Endometrium (tissue), 2 donors: ENCODE measurements around the gene GRAMD2B.
"Not testable (repeated sequence)": the region's sequence is repeated elsewhere in the genome, so short reads cannot be mapped to it uniquely, and the experiment has no call there.

Source experiments
- FAIRE-seq: peaks from 2 replicates; lab custom pipeline; 2012; peaks lifted over from hg19 to GRCh38; lab: Jason Lieb, UNC
- donor health status: control.
- donor health status: control.

The GRAMD2B gene, protein sequence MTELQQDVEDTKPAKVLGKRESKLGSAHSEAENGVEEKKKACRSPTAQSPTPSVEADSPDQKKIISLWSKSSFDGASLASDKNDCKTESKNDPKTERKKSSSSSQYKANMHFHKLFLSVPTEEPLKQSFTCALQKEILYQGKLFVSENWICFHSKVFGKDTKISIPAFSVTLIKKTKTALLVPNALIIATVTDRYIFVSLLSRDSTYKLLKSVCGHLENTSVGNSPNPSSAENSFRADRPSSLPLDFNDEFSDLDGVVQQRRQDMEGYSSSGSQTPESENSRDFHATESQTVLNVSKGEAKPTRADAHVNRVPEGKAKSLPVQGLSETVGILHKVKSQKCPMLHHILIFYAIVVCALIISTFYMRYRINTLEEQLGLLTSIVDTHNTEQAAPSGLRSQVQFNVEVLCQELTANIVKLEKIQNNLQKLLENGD

DNA sequence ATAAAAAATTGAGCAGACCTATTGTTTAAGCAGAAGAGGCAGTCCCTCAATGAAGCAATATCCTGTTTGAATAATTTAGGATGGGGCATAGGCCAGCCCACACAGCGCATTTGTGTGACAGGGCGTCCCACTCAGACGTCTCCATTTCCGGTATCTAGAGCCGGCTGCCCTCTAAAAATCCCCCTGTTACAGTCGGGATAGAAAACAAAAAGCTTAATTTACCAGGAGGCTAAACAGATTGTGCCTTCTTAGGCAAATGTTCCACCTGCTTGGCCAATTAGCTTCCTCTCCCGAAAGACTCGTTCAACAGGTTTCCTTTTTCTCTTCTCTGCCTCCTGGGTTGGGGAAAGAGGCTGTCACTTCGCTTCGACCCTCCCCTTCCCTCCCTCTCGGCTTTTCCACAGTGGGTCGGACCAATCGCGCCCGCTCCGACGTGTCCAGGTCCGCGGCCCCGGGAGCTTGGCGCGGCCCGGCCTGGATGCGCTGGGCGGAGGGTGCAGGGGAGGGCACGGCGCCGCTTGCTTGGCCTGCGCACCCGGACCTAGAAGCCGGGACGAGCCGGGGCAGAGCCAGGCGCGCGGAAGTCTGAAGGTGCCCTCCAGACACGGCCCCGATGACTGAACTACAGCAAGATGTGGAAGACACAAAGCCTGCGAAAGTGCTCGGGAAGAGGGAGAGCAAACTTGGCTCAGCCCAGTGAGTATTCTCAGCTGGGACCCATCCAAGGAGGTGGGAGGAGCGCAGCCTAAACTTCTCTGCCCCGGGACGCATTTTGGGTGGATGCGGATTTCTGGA lies at the start of gene GRAMD2B:
Gene GRAMD2B (plus strand): TSS at position 416 of the 795 bp plus-strand sequence. CDS start 198 bp downstream, at position 614.
- peak; percentile 87 for FAIRE-seq

DNA sequence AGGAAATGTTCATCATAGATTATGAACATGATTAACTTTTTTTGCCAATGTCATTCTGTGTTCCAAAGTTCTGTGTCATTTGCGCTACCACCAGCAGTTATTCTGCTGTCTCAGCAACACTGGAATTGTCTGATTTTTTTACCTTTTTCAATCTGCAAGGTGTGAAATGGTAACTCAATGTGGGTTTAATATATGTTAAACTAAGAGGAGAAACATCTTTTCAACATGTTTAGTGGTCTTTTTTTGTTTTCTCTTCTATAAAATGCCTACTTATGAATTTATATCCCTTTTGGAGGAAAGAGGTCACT lies 49.1 kb upstream of the GRAMD2B start:
- FAIRE-seq = no peak

DNA sequence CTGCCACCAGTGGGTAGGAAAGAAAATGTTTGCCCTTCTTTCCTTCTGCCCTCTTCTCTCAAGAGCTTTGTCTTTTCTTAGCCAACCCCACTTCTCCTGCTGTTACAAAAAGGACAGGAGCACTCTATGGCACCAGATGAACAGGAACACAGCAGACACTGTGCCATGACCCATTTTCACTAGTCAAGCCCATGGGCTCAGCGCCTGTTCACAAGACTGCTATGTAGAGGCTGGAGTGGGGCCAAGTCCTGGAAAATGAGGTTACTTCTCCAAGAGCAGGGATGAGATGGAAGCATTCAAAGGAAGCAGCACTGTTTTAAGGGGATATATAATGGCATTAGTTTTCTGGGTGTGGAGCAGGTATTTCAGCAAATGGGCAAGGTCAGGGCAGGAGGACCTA lies 46.8 kb upstream of the GRAMD2B start:
- FAIRE-seq = no peak

DNA sequence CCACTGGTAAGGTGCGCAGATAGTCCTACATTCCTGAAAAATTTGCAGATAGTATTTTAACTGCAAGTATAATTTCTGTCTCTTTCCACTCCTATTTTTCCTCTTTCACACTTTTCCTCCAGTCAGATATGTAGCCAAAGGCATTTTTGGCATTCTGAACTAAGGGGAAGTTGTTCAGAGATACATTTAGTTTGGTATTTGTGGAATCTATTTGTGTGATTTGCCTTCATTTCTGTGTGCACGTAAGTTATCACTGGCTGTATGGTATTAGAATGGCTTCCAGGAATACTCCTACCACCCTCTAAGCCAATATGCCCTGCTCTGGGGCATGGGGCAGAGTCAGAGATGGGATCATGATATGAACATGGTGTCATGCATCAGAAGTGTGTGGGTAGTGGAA lies 45.8 kb upstream of the GRAMD2B start:
- FAIRE-seq = no peak

DNA sequence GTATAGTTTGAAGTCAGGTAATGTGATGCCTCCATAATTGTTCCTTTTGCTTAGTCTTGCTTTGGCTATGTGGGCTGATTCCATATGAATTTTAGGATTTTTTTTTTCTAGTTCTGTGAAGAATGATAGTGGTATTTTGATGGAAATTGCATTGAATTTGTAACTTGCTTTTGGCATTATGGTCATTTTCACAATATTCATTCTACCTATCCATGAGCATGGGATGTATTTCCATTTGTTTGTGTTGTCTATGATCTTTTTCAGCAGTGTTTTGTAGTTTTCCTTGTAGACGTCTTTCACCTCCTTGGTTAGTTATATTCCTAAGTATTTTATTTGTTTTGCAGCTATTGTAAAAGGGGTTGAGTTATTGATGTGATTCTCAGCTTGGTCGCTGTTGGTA lies 42.9 kb upstream of the GRAMD2B start:
- peak; percentile 4 for FAIRE-seq

DNA sequence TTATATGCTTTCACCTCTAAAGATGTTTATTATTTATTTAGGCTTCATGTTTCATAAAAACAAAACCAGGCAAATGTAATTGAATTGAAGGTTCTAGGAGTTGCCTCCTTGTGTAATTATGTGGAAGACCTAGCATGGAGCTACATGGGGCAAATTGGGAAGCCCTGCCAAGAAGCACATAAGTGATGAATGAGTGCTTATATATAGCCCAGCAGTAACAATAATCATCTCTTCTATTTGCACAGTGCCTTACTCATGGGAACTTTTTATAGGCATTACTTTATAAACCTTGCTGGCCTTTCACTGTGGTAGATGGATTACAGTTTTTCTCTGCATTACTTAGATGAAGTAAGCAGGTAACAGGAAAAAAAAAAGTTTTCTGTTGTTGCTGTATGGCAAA lies 40.0 kb upstream of the GRAMD2B start:
- no peak for FAIRE-seq

DNA sequence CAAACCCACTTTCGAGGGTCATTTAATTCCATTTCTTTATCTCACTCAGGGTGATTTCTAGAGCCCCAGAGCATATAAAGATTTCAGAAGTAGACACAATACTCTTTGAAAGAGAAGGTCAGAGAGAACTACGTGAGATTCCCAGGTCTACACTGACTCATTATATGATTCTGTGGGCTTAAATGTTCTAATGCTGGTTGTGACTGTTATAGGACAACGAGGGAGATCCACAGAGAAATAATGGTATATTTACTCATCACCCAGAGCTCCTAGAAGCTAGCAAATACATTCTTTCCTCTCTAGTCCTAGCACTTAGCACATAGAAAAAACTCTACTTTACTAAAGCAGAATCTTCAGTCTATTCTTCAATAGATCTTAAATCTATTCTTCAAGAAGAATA lies 39.4 kb upstream of the GRAMD2B start:
- no peak for FAIRE-seq

DNA sequence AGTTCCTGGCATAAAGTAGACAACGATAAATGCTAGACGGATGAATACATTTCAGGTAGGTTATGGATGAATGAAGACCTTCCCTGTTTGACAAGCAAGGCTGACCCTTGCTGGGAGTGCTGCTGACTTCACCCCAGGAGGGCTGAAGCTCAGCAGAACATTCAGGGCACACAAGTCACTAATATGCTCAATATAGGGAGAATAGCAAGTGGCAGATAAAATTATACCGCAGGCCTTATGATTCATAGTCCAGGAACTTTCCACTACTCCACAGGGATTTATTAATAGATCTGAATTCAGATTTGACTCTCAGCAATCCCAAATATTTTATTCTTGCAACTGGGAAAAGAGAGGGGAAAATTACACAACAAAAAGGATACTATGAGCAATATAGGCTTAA lies 38.2 kb upstream of the GRAMD2B start:
- FAIRE-seq = no peak

DNA sequence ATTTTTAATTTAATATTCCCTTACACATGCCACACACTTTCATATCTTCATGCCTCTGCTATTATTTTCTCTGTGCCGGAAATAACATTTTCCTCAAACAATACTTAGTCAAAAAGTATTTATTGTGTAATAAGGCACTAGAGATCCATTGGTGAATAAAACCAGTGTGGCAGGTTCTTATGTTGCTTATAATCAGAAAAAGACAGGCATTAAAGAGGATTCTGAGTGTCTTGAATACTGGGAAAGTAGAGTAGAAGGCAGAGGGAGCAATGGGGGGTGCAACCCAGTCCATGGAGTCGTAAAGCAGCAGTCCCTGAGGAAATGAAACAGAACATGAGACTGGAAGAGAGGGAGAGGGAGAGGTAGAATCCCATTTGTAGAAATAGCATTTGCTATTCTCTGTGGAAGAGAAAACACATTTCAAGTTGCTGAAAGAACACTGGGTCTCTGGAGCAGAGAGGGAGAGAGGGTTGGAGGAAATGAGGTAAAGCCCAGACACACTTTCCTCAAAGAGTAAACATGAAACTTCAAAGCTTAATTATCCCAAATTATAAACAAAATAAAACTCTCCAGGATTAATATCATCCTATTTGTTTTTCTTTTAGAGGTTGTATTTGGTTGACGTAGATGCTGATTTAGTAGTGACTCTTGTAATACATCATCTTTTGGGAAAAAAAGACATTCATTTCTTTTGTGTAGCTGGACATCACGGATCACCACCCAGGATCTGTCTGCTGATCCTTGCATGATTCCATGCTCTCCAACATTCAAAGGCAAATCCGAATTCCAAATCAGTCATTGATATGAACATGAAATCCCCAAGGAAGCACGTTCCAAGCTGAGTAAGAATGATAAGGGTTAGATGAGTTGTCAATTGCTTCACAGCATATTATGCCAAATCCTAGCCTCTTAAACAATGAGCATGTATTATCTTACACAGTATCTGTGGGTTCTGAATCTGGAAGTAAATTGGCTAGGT lies 37.4 kb upstream of the GRAMD2B start:
- no peak for FAIRE-seq

DNA sequence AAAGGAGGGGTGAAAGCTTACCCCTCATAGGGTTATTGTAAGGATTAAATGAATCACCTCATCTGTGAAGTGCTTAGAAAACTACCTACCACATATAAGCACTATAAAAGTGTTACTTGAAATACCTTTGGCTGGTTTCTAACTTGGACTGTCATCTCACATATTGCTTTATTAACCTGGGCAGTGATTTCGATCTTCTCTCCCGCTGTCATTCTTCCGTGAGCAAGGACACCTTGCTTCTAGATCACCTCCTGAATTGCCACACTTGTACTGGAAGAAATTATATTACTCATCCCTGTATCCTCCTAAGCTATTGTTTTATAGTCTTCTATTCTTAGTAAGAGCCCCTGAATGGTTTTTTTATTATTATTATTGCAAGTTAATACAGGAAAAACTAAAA lies 34.0 kb upstream of the GRAMD2B start:
- no peak for FAIRE-seq

DNA sequence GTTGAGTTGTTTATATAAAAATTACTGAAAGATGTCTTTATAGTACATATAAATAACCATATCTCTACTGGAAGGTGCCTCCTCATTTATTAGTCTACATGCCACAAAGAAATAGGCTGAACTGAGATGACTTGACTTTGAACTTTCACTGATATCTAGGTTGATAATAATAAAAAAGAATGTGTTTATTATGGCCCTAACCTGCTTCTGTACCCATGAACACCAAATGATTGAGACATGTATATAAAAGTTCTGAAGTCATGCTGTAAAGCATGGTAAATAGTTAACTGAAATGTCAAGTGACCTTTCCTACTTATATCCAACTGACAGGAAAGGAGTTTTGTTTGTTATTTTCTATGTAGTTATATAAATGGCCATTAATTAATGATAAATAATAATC lies 33.2 kb upstream of the GRAMD2B start:
- FAIRE-seq = no peak

DNA sequence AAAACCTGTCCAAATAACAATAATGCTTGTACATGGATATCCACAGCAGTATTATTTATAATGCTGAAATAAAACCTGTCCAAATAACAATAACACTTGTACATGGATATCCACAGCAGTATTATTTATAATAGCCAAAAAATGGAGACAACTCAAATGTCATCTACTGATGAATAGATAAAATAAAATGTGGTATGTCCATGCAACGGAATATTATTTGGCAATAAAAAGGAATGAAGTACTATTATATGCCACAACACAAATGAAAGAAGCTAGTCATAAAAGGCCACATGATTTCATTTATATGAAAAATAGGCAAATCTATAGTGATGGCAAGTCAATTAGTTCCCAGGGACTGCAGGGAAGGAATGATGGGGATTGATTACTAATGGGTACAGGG lies 31.8 kb upstream of the GRAMD2B start:
- no peak for FAIRE-seq

DNA sequence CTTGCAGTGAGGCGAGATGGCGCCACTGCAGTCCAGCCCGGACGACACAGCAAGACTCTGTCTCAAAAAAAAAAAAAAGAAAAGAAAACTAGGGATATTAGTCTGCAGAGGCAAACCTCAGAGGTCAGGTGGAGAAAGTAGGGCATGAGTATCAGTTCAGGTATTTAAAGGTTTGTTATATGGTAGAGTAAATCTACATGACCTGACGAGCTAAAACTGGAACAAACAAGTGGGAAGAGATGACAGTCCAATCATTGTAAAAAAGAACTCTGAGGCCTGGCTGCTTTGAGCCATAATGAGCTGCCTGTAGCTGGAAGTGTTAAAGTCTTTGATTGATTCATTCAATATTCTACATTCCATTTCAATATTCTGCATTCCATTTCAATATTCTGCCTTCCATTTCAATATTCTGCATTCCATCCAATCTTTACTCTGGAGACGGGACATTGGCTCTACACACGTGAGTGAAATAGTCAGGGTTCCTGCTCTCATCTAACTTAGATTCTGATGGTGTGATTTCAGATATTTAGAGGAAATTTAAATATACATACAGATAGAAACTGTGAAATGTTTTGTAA lies 28.9 kb upstream of the GRAMD2B start:
- FAIRE-seq = no peak

DNA sequence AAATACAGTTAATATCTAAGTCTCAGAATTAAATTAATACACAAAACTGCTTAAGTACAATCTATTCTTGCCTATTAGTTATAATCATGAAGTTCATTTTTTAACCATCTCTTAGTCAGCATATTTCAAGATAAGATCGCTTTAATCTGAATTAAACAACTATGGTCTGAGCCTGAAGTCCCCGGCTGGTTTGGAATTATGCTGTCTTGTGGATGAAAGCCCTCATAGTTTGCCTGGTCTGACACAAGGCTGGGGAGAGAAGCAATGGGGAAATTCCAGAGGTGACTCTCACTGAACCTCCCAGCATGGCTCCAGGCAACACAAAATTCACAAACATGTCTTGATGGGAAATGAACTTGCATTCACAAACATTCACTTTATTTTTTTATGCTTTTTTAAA lies 28.0 kb upstream of the GRAMD2B start:
- no peak for FAIRE-seq

DNA sequence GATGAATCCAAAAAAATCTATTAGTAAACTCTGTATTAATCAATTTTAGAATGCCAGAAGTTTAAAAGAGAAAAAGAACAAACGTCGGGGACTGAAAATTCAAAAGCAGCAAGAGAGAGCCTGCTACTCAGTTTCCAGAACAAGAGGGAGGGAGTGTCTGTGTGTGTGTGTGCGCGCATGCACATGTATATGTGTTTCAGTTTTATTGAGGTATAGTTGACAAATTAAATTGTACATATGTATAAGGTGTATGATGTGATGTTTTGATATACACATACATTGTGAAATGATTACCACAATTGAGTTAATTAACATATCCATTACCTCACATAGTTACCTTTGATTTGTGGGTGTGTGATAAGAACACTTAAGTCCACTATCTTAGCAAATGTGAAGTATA lies 27.6 kb upstream of the GRAMD2B start:
- no peak for FAIRE-seq

DNA sequence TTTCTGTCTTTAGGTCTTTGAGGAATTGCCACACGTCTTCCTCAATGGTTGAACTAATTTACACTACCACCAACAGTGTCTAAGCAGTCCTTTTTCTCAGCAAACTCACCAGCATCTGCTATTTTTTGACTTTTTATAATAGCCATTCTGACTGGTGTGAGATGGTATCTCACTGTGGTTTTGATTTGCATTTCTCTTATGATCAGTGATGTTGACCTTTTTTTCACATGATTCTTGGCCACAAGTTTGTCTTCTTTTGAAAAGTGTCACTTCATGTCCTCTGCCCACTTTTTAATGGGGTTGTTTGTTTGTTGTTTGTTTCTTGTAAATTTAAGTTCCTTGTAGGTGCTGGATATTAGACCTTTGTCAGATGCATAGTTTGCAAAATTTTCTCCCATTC lies 26.5 kb upstream of the GRAMD2B start:
- not testable (repeated sequence) for FAIRE-seq

DNA sequence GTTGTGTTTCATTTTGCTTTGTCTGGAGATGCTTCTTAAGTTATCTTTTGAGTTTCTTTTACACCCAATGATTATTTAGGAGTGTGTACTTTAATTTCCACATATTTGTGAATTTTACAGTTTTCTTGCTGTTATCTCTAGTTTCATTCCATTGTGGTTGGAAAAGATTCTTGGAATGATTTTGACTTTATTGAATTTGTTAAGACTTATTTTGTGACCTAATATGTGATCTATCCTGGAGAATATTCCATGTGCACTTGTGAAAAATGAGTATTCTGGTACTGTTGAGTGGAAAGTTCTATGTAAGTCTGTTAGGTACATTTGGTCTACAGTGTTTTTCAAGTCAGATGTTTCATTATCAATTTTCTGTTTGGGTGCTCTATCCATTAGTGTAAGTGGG lies 24.4 kb upstream of the GRAMD2B start:
- FAIRE-seq = no peak

DNA sequence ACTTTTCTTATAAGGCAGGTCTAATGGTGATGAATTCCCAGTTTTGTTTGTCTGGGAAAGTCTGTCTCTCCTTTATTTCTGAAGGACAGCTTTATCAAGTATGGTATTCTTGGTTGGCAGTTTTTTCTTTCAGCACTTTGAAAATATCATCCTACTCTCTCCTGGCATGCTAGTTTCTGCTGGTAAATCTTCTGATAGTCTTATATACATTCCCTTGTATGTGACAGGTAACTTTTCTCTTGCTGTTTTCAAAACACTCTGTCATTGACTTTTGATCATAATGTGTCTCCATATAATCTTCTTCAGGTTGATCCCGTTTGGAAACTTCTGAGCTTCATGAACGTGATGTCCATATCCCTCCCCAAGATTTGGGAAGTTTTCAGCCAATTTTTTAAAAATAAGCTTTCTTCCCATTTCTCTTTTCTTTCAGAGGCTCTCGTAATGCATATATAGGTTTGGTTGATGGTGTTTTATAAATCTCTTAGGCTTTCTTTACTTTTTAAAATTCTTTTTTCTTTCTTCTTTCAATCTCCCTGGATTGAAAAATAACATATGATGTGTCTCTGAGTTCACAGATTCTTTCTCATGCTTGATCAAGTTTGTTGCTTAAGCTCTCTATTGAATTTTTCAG lies 22.5 kb upstream of the GRAMD2B start:
- FAIRE-seq = no peak

DNA sequence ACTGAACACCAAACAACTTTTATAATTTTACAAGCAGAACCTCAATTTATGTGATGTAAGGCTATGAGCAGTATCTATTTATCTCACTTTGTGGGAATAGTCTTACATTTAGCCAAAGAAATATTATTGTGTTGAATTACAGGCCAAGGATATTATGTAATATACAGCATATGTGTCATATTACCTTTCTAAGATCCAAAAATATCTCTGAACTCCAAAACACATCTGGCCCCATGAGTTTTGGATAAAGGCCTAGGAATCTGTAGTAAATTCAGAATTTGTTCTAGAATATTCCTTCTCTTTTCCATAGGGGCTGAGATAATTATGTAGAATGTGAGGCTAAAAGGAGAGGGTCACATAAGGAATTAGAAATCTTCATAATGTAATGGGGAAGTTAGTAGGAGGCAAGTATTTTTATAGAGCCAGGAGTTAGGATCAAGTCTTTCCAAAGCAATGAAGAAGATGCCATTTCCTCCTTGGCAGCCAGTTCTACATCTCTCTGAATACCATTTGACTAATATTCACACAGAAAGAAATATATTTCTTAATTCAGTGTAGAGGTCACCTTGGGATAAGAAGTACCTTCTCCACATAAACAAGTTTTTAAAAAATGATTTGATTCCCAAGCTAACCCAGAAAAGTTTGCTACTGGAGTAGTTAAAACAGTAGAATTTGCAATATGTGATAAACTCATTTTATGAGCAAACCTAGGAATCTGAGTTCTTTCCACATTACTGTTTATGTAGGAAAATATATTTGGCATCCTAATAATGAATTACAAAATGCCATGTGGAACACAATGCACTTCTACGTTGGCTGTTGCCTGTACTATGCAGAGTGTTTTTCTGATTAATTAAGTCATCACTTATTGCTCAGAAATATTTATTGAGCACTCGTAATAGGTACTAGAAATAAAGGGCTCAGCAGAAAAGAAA lies 20.3 kb upstream of the GRAMD2B start:
- no peak for FAIRE-seq

DNA sequence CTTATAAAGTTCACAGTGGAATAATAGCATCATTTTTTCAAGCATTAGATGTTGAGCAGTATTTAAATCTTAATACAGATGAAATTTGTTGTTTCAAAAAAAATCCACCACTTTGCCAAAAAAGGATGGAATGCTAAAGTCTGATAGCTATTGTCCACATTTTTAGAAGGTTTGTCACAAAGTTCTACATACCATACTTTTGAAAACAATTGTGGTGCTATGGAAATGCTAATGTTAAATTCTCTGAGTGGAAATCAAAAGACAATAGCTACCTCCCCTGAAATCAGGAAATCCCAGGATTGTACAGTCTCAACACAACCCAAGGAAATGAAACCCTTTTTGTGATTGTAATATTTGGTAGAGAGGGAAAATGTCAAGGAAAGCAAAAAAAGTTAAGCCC lies 19.3 kb upstream of the GRAMD2B start:
- FAIRE-seq = no peak

DNA sequence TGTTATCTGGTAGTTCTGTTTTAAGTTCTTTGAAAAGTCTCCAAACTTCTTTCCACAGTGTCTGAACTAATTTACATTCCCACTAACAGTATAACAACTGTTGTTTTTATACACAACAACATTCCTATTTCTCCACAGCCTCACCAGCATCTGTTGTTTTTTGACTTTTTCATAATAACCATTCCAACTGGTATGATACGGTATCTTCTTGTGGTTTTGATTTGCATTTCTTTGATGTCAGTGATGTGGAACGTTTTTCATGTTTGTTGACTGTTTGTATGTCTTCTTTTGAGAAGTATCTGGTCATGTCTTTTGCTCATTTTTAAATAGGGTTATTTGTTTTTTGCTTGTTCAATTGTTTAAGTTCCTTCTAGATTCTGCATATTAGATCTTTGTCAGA lies 12.6 kb upstream of the GRAMD2B start:
- FAIRE-seq = no peak
